Measurements from ENCODE around the gene PHACTR3.

DNA sequence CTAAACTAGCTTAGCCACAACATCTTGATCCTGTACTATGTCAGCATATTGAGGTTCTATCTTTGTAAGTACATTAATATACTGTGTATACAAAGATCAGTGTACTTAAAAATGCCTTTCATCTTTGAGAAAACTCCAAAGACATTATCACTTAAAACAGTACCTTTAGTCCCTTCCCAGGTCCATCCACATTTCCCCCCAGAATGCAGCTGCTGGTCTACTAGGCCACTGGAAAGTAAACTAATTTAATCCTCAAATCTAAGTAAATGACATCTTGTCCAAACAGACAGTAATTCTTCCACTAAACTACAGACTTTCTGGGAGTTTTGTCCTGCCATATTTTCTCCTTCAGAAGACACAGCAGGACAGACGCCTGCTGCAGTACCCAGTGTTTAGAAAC, 260.4 kb downstream of the PHACTR3 start:
- TF ChIP-seq, protein P1, sequence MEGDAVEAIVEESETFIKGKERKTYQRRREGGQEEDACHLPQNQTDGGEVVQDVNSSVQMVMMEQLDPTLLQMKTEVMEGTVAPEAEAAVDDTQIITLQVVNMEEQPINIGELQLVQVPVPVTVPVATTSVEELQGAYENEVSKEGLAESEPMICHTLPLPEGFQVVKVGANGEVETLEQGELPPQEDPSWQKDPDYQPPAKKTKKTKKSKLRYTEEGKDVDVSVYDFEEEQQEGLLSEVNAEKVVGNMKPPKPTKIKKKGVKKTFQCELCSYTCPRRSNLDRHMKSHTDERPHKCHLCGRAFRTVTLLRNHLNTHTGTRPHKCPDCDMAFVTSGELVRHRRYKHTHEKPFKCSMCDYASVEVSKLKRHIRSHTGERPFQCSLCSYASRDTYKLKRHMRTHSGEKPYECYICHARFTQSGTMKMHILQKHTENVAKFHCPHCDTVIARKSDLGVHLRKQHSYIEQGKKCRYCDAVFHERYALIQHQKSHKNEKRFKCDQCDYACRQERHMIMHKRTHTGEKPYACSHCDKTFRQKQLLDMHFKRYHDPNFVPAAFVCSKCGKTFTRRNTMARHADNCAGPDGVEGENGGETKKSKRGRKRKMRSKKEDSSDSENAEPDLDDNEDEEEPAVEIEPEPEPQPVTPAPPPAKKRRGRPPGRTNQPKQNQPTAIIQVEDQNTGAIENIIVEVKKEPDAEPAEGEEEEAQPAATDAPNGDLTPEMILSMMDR (IDR thresholded peaks at IDR 0.05; ENCODE audit: insufficient read depth, low read depth, low read length) = no peak
- TF ChIP-seq EZH2 (IDR thresholded peaks at IDR 0.05; ENCODE audit: insufficient read depth, low read length) = no peak

Data from astrocyte (in vitro differentiated cells and primary cell).